Stimulated activated naive CD4-positive, alpha-beta T cell (primary cell): ENCODE data around the gene ABCG2.

Experiments
- DNase-seq, 6 experiments: peaks; one replicate each; lab custom pipeline; 2025; lab: John Stamatoyannopoulos, UW

The ABCG2 gene

DNA sequence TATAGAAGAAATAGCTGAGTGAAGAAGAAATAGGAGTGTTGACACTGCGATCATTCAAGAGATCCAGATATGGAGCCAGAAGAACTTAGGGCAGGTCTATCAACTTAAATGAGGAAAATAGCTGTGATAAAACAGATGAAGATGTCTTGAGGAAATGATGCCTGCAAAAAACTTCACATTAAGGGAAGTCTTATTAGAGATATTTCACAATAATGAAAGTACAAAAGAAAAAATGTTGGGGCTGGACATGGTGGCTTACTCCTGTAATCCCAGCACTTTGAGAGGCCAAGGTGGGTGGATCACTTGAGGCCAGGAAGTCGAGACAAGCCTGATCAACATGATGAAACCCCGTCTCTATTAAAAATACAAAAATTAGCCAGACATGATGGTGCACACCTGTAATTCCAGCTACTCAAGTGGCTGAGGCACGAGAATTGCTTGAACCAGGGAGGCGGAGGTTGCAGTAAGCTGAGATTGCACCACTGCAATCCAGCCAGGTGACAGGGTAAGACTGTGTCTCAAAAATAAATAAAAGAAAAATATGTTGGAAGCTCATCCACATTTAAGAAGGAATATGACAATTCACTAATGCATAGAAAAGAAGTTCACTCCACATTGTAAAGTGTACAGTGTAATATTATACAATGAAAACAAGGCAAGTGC, 94.7 kb downstream of the ABCG2 start:
- DNase-seq: no peak

DNA sequence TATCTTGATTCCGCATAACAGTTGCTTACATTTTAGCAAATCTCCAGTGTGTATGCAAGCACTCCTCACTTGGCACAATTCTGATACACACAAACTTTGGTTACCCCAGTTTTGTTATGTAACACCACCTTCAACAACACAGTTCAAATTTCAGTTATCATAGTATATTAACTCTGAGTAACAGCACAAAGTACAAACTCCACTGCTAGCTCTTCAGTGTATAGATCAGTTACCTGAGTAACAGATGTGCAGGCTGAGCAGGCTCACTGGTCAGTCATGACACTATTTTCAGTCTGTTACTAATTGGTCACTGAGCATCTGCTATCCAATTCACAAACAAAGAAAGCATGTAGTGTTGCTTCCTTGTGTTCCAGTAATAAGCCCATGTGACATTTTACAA, 95.6 kb downstream of the ABCG2 start:
- DNase-seq: no peak

DNA sequence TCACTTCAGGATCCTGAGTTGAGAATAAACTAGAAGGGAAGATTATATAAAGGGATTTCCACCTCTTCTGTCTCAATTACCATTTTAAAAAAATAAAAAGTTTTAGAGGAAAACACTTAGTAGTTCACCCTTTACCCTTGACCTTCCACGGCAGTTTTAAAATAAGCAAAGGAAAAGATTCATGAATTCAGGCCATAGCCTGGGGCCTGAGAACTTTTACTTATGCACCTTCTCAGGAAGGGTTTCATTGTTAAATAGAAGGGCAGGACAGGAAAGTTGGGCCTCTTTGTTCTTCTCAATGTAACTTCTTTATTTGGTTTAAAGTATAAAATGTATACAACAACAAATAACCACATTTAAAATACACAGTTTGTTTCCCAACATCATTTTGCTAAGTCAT, 96.1 kb downstream of the ABCG2 start:
- DNase-seq: no peak

DNA sequence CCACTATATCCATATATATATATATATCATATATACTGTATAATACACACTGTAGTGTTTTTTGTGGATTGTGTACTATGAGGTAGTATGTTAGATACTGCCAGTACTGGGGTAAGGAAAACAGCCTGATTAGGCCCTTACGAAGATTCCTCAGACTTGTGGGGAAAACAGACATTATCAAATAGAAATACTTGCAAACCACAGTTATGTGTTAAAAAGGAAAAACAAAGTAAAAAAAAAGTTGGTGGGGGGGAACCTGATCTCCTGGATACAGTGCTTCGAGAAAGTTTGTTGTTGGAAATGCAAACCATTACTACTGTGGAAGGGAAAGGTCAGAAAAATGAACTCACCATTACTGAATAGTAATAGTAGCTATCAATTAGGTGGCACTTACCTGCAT, 98.0 kb downstream of the ABCG2 start:
- DNase-seq: no peak

DNA sequence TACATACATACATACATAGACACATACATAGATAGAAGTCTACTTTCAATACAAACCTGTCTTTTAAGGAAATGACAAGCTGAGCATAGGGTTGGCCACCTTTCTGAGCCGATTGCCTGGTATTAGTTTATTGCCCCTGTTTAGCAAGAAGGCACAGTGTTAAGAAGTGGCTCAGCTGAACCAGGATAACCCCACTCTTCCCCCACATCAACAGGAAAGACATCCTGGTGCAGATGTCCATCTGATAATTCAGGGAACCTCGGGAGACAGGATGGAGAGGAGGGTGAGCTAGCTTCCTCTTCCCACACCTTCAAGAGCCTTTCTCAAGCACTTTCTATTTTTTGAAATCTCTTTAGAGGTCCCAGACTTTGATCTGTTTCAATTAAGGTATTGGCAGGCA, 98.7 kb downstream of the ABCG2 start:
- no peak for DNase-seq

DNA sequence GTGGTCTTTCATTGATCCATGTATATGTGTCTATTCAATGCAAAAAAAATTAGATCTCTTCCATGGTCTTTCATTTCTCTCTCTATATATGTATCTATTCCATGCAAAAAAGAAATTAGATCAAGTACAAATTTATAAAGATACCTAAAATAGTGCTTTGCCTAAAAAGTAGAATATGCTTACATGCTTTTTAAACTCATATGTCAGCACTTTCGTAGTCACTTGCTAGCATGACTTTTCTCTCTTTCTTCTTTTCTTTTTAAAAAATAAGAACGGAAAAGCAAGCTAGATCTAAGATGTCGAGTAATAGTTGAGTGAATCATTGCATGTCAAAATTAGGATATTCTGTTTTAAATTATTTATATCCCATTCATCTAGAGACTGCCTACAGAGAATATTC, 100.1 kb downstream of the ABCG2 start:
- DNase-seq: no peak

DNA sequence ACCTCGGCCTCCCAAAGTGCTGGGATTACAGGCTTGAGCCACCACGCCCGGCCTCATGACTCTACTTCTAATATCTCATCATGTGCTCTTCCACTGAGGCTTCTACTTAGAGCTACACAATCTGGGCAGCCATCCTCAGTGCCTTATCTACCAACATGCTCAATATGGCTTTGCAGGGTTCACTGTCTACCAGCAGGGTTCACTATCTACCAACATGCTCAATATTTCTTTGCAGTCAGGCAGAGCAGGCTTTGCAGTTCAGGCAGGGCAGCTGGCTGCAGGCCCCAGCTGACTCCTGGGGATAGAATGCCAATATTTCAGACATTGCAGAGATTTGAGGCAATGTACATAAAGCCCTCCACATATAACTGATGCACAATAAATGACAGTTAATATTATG, 103.5 kb downstream of the ABCG2 start:
- no peak for DNase-seq

DNA sequence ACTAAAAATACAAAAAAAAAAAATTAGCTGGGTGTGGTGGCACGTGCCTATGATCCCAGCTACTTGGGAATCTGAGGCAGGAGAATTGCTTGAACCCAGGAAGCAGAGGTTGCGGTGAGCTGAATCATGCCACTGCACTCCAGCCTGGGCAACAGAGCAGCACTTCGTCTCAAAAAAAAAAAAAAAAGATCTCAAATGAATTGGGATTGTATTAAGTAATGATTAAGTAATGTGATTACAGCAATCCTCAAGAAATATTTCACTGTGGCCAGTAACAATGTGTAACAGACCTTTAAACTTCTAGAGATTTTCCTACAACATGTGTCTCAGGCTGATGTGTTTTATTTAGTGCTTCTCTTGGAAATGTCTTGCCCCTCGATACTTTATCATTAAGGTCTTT, 104.2 kb downstream of the ABCG2 start:
- no peak for DNase-seq

DNA sequence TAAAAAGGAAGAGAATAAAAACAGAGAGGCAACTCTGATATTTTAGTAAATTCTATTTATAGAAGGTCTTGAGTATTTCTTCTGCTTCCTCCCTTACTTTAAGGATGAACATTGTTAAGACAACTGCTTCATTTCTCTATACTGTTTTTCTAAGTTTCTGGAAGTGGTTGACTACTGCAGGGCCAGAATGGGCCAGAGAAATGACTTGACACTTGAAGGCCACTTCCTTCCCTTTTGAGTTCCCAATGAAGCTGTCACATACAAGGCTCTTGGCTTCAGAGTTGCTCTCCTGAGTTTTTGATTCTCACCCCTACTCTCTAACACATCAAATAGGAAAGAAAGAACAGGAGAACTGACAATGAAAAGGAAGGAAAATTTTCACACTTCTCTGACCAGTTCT, 113.4 kb downstream of the ABCG2 start:
- DNase-seq: no peak

DNA sequence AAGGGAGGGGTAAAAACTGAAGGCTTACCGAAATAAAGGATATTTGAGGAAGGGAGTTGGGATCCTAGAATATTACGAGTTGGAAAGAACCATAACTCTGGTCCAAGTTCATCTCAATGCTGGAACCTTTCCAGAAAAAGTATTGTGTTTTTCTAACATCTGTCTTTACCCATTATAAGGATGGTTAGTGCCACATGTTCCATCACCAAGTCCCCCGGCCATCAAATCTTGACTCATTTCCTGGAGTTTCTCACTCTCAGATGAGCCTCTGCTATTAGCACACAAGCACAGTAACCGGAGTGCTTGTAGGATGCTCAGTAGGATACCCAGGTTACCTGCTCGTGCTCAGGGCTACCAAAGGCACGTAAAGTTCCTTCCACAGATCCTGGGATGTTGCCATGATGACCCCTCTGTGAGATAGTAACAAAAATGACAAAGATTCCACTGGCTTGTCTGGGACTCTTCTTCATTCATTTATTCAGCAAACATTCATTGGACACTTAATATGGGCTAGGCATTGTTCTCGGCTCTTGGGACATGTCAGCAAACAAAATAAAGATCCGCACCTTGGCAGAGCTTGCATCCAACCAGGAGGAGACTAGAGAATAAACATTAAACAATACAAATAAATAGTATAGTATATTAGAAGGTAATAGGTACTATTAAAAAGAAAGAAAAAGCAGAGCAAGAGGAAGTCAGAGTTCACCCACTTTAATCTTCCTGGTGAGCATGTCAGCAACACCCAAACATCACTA, 114.7 kb downstream of the ABCG2 start:
- no peak for DNase-seq

DNA sequence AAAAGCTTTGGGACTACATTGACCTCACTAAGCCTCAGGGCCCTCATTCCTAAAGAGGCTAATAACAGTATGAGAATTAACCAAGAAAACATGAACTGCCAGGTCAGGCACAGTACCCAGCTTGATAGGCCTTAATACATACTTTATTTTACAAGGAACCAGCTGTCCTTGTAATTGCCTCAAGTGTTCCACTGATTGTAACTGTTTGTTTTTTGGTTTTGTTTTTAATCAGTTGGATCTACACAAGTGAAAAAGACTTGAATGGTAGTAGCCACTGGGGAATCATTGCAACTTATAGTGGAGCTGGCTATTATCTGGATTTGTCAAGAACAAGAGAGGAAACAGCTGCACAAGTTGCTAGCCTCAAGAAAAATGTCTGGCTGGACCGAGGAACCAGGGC, 115.4 kb downstream of the ABCG2 start:
- DNase-seq: no peak

DNA sequence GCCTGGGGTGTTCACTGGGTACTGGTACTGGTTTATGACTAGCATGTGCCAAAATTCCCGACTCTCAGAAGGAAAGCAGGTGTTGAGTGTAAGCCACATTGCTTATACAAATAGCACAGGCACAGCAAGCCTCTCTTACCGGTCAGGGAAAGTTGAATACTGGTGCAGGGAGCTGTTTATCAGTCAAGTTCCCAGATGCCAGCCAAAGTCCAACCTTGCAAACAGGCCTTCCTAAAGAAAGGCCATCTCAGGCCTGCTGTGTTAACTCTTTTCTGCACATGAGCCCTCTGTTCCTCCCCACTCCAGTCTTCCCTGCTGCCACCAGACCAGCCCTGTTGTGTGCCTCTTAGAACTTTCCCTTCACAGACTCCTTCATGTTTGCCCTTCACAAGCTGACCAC, 116.8 kb downstream of the ABCG2 start:
- DNase-seq: no peak

DNA sequence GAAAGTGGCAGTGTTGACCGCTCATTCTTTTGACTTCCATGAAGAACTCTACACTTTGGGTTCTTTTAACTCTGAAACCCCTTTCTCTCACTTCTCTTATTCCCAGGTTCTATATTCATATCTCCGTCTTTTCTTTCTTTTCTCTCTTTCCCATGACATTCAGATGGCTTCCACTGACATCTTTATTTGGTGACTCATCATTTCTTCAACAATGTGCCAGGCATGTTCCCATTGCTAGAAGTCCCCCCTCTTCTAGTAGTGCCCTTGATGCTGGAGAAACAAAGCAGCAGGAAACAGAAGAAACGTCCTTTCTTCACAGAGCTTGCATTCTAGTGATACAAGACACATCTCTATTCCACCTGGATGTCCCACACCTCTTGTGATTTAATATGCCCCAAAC, 117.7 kb downstream of the ABCG2 start:
- no peak for DNase-seq
